ENCODE measurements around the gene FHOD3.

Gene FHOD3

DNA sequence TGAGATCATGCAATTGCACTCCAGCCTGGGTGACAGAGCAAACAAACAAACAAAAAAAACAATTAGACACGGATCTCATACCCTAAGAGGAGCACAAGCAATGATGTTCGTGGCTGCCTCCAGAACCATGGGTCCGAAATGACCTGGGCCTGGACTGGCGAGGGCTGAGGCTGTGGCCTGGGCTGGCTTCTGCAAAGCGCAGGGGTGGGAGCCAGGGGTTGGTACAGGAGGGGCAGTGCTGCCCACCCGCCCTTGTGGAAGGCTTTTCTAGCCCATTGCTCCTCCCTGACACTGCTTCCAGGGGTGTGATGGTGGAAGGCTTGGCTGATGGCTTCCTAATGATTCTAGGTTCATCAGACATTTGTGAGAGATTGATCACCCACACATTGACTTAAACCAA, 167.8 kb downstream of the FHOD3 start:
- in situ Hi-C loops (cut with MboI; ENCODE audit: low sequenced_read_pairs), result no loop called here

DNA sequence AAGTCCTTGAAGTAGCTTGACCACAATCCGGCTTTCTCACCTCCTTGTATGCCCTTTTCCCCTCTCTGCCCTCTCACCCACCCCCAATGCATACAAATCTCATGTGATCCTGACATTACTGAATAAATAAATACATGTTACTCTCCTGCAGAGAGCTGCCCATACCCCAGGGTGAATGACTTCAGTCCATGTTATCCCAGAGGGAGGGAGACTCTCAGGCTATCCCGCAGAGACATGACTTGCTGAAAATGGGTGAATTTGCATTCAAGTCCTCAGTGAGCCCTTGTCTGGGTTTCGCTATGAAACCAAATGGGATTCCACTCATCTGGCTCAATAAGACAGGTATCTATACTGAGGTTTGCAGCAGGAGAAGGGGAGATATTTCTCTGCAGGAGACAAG, 168.5 kb downstream of the FHOD3 start:
- in situ Hi-C loops (cut with MboI; ENCODE audit: low sequenced_read_pairs), result no loop called here

DNA sequence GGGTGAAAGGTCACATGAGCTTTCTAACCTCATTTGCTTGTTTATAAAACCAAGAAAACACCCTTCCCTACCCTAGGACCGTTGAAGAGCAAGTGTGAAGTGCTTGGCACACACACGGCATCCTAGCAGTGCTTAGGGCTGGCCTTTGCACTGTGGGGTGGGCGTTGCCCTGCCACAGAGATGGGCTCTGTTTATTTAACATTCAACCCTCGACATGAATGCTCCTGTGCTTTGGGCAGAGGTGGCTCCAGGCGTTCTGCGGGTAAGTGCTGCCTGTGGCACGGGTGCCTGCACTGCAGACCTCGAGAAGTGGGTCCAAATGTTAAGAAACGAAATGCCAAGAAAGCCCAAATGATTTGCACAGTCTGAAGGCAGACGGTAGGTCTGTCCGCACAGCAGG, 170.1 kb downstream of the FHOD3 start:
- in situ Hi-C loops (cut with MboI; ENCODE audit: low sequenced_read_pairs), result no loop called here

- in situ Hi-C loops (cut with MboI; ENCODE audit: low sequenced_read_pairs), result no loop called here
These were observed 170.6 kb downstream of the FHOD3 start for GRCh38 chr18:36468161-36468560.

DNA sequence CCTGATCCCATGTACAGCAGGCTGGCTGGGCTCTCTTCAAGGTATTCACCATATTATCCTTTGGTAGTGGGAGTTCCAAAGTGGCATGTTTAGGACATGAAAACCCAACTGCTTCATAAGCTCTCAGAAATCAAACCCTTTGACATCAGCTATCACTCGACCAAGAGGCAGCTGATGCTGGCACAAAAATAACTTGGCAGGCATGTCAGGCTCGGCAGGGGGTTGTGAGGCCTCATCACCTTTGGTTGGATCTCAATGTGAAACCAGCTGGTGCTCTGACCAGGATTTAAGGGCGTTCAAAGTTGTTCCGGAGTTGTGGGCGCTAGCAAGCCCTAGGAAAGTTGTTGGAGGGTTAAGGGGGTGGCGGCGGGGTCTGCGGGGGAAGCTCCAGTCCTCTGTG, 171.9 kb downstream of the FHOD3 start:
- in situ Hi-C loops (cut with MboI; ENCODE audit: low sequenced_read_pairs), result no loop called here

DNA sequence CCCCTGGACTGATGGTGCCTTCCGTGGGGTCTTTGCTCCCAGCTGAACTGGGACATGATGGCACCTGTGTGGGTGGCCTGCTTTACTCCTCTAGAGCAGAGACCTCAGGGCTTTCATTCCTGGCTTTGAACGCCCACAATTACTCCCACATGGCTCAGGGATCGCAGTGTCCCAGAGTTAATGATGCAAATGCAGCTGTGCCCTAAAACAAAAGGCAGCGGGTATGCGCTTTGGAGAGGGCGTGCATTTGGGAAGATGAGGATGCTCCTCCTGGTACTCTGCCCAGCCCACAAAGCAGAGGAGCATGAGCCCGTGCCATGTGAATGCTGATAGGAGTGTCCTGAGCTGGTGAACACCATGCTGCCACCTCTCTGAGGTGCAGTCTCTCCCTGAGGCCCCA, 173.4 kb downstream of the FHOD3 start:
- in situ Hi-C loops (cut with MboI; ENCODE audit: low sequenced_read_pairs), result no loop called here

- in situ Hi-C loops (cut with MboI; ENCODE audit: low sequenced_read_pairs), result no loop called here
These were observed 173.9 kb downstream of the FHOD3 start for GRCh38 chr18:36471393-36471792.

- in situ Hi-C loops (cut with MboI; ENCODE audit: low sequenced_read_pairs), result no loop called here
These were observed 178.9 kb downstream of the FHOD3 start for GRCh38 chr18:36476433-36476832.

DNA sequence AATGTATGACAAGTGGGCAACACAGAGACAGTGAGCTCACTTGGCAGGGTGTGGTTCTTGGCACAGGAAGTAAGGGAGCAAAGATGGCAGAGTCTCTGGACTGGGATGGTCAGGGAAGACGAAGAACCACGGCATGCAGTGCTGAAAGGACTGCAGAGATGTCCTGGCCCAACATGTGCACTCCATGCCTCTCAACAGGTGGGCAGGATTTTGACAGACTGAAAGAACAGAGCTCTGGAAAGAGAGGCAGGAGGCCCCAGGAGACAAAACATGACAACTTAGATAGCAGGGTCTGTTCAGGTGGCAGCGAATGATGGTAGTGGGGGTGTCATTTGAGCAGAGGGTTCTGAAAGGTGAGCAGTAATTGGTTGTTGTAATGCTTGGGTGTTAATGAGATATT, 180.3 kb downstream of the FHOD3 start:
- in situ Hi-C loops (cut with MboI; ENCODE audit: low sequenced_read_pairs), result no loop called here

DNA sequence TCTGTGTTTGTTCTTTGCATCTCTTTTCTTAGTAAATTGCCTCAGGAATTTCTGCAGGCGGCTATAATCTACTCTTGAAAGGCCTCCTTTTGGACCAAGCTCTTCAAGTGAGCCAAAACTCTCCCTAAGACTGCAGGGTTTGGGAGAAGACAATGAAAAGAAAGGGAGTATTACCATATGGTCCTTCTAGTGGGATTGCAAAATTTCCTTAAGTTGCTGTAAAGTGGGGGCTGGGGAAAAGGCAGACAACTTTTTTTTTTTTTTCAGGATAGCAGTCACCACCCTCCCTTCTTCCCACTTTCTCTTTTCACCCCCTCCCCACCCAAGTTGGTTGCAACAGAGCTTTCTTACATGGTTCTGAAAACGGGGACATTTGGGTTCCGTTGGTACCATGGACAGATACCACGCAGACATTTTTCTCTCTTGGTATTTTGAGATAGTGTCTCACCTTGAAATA, 183.7 kb downstream of the FHOD3 start:
- in situ Hi-C loops (cut with MboI; ENCODE audit: low sequenced_read_pairs), result no loop called here

DNA sequence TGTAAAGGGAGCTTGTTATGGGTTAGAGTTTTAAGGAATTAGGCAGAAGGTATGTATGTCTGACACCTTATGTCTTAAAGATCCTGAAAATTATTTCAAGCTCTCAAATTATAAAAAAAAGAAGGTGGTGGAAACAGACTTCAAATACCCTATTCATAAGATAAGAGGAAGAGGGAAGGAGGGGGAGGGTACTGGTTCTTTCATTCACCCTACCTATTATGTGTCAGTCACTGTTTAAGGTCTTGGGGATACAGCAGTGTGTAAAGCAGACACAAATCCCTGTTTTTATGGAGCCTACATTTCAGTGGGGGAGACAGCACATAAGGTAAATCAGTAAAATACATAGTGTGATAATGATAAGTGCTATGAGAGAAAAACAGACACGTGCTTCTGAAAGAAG, 184.4 kb downstream of the FHOD3 start:
- in situ Hi-C loops (cut with MboI; ENCODE audit: low sequenced_read_pairs), result no loop called here

DNA sequence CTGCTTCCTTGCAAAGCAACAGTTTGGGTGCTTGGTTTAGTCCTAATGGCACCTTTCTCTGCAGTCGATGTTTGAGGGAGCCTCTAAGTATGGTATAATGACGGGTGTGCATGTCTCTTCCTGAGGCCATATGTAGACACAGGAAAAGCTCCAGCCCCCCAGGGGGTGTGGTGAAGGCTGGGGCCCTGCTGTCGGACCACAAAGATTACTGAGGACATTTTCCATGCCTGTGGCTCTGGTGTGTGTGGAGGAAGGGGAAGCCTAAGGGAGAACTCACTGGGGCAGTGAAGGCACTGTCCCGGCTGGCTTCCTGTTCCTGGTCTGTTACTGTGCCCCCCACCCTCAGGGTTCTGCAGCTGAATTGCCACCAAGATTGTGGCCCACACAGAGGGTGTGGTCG, 187.1 kb downstream of the FHOD3 start:
- in situ Hi-C loops (cut with MboI; ENCODE audit: low sequenced_read_pairs), result no loop called here

DNA sequence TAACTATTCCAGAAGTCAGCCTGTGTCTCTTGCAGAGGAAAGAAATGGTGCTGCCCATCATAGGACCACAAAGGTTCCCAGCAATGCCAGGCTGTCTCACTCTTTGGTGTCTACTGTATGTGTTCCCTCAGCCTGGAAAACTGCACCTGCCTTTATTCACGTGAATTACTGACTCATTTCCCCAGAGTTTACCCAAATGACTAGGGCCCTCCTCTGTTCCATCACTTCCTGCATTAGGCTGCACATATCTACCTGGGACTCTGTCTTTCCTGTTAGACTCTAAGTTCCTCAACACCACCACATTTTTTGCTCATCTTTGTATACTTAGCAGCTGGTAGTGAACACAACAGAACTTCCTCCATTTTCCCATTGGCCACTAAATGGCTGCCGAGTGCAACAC, 188.3 kb downstream of the FHOD3 start:
- in situ Hi-C loops (cut with MboI; ENCODE audit: low sequenced_read_pairs), result no loop called here

GRCh38 chr18:36488131-36488530, 190.6 kb downstream of the FHOD3 start:
- in situ Hi-C loops (cut with MboI; ENCODE audit: low sequenced_read_pairs), result no loop called here

DNA sequence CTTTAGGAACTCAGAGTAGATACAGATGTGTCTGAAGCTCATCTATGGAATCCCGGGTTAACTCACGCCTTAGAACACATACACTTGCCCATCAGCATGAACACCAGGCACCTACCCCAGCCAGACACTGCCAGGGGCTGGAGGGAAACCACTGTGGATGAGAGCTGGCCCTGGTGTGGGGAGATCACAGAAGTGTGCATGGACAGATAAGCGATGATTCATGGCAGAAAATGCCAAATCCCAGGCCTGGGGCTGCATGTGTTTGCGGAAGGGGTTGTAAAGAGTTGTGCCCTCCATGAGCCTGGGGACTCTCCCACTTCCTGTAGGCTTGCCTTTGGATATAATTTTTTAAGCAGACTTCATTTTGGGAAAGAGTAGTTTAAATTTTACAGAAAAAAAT, 193.4 kb downstream of the FHOD3 start:
- in situ Hi-C loops (cut with MboI; ENCODE audit: low sequenced_read_pairs), result no loop called here

GRCh38 chr18:36492604-36493329, 195.3 kb downstream of the FHOD3 start:
- in situ Hi-C loops (cut with MboI; ENCODE audit: low sequenced_read_pairs), result no loop called here

GRCh38 chr18:36493349-36494159, 196.0 kb downstream of the FHOD3 start:
- in situ Hi-C loops (cut with MboI; ENCODE audit: low sequenced_read_pairs), result no loop called here

- in situ Hi-C loops (cut with MboI; ENCODE audit: low sequenced_read_pairs), result no loop called here
These were observed 196.6 kb downstream of the FHOD3 start for GRCh38 chr18:36494160-36494437.

DNA sequence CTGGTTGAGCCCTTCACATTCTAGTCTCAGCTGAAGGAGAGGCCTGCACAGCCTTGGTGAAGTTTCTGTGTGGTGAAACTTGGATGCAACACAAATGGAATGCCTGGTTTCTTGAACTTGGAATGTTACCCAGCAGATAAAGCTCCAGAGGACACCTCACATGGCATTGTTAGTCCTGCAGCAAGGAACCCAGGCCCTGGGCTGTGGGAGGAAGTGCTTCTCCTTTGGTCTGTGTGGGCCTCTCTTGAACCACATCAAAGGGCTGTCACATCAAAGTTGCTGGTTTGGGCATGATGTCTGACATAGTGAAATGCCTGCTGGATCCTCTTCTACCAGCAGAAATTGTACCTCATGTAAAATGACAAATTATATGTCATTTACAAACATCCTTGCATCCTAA, 198.5 kb downstream of the FHOD3 start:
- in situ Hi-C loops (cut with MboI; ENCODE audit: low sequenced_read_pairs), result no loop called here

- in situ Hi-C loops (cut with MboI; ENCODE audit: low sequenced_read_pairs), result no loop called here
These were observed 202.4 kb downstream of the FHOD3 start for GRCh38 chr18:36499938-36500337.

- in situ Hi-C loops (cut with MboI; ENCODE audit: low sequenced_read_pairs), result no loop called here
These were observed 203.6 kb downstream of the FHOD3 start for GRCh38 chr18:36501100-36501499.

GRCh38 chr18:36503477-36503876, 206.0 kb downstream of the FHOD3 start:
- in situ Hi-C loops (cut with MboI; ENCODE audit: low sequenced_read_pairs), result no loop called here

DNA sequence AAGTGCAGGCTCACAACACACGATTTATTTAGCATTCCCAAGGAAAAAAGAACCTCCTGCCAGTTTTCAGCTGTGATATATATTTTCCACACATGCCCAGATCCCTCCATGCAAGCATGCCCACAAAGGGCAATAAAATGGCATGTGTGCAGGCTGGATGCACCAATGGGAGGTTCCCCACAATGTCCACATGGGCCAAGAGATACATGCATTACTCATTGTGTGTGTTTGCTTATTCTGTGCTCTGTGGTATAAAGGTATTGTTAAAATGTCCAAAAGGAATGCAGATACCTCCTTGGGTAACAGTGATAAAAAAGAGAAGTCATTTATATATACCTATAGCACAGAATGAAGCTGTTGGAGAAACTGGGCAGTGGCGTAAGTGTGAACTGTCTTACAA, 207.4 kb downstream of the FHOD3 start:
- in situ Hi-C loops (cut with MboI; ENCODE audit: low sequenced_read_pairs), result no loop called here

All from HL-60/S4 treated with retinoic acid at 250 ng/mL for 4 days and 3 days (cell line).